Suprapubic skin (tissue), 3 donors: ENCODE results near the gene RPS6KC1.

ENCODE experiments used
- CTCF ChIP-seq, 2 donors: fragments of 200-600 bp in 1 of 2; fragments of 450-650 bp in 1 of 2; sonication (generic) in 1 of 2; IDR thresholded peaks; one replicate each; pipeline ENCODE4 v1.5.1; 2016 to 2019; ENCODE audit warnings: antibody characterized with exemption in 2 of 2, mild to moderate bottlenecking in 1 of 2, moderate library complexity in 1 of 2
- POLR2A ChIP-seq, 2 donors: fragments of 450-650 bp; IDR thresholded peaks; one replicate each; pipeline ENCODE4 v1.6.1; 2017; ENCODE audit warnings: antibody characterized with exemption in 2 of 2, mild to moderate bottlenecking in 2 of 2, moderate library complexity in 2 of 2

- TF ChIP-seq POLR2A (IDR thresholded peaks at IDR 0.05) (peak in 1 of 2 donors; percentile 38), CTCF (IDR thresholded peaks at IDR 0.05) (no peak)
Measured at GRCh38 chr1:213015099-213016050, 35.7 kb upstream of the RPS6KC1 start, which contains the start of gene ANGEL2.
